Hindlimb muscle (tissue), 1 donor: ENCODE measurements around the gene IKZF2. TPM values are rescaled to one million over a fixed set of nuclear protein-coding genes. Genes with fewer than 3 reads are reported as not detected.

Experiments
- DNase-seq: peaks from one replicate; pipeline ENCODE4 v3.0.0-alpha.2; 2013
- polyA plus RNA-seq: library from polyadenylated mRNA; unstranded; fragments of 120-200 nt; gene quantifications from one replicate; pipeline ENCODE4 v1.2.1, GENCODE V29; 2013; ENCODE audit not compliant: insufficient read length

IKZF2 gene
- polyA plus RNA-seq, 1 donor = 4.2 TPM

DNA sequence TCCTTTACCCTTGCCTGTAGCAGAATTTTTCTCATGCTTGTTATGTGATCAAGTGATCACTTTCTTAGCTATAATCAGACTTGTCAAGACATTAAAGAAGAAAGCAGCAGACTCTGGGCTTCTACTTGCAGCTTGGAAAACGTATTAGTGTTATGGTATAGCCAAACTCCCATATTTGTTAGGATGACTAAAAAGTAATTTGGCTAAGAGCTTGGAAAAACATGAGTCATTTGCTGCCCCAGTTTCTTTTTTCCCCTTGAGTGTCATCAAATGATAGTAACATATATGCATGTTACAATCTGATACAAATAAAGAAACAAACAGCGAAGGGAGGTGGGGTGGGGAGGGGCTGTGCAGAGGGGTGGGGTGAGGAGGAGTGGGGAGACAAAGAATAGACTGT is 155.5 kb downstream of the IKZF2 start:
- no peak for DNase-seq

DNA sequence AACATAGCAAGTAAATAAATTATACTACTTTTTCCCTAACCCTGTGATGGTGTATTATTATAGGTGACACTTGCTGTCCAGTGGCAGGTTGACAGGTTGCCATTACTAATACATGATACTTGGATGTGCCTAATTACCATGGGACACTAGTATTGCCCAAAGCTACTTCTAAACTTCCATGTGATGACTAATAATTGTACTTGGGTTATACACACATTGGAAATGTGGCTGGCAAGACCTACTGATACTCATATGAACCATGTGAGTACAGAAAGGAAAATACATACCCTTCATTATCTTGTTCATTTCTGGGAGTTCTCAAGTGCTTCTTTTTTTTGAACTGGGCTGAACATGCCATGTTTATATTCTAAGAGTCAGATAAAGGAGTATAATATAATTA is 156.4 kb downstream of the IKZF2 start:
- no peak for DNase-seq

DNA sequence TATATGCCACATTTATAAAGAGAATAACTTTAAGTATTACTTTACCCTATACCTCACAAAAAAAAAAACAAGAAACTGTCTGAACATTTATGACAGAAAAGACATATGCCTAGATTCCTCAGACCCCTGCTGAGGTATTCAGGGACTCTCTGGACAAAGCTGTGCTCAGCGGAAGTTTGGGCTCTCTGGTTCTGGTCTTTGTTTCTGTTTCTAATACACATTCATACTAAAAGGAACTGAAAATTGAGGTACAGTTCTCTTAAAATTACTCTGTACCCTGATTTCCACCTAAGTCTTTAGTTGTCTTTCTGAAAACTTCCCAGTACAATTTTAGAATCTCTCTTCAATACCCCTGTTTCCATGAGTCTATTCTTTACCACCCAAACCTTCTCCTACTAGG is 160.3 kb downstream of the IKZF2 start:
- DNase-seq = no peak

DNA sequence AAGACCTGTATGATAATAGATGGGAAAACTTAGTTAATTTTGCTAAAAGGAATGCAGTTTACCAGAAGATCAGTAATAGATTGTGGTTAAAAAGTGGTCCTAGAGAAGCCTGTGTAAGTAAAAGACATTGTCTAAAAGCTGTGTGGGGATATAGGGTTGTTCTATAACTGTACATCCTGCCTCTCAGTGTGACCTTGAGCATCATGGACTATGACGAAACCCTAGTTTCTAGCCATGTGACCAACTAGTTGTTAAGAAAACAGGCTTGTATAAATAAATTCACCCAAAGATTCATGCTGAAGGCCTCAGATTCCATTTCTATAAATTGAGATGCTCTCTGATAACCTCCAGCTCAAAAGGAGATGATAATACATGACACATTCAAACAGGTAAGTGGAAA is 160.7 kb downstream of the IKZF2 start:
- DNase-seq = no peak

DNA sequence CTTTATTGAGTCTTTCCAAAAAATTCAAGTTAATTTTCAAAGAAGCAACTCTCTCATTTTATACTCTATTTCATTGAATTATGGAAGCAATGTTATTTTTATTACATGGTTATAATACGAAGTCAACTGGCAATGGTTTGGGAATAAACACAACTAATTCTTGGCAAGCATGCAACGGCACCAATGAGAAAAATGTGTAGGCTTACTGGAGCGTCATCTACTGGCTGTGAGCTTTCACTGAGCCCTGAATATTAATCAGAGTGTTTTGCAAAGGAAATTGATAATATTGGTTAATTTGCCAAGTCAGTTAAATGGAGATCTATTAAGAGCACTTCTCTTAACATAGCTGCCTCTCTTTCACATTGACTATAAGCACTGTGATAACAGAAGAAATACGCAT is 163.9 kb downstream of the IKZF2 start:
- DNase-seq = no peak

DNA sequence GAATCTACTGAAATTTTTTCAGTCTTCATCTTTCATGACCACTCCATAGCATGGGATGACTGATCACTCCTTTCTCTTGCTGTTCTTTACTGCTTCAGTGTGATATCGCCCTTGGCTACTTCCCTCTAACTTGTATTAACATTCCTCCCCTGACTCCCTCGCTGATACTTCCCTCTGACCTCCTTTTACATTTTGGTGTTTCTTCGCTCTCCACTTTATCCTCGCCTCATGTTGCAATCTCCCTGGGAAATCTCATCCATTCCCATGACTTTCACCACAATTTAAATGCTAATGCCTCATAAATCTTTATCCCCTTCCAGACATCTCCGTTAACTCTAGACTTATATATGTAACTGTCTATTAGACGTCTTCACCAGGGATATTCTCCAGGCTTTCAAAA is 167.3 kb downstream of the IKZF2 start:
- no peak for DNase-seq

DNA sequence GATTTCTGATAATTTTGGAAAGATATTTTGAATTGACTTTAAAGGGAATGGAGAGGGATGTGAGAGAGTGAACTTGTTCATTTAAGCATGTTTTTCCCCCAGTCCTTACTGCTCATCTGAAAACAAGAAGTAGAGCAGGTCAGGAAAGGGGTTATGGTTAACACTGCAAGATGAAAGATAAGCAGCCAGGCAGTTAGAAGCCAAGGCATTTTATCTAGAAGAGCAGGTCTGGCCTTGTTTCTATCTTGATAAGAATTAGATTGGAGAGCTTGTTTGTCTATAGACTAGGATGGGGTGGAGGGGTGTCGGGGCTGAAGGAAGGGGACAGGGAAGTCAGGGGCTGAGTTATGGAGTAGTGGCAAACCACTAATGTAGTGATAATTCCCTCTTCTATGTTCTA is 171.6 kb downstream of the IKZF2 start:
- DNase-seq = no peak

DNA sequence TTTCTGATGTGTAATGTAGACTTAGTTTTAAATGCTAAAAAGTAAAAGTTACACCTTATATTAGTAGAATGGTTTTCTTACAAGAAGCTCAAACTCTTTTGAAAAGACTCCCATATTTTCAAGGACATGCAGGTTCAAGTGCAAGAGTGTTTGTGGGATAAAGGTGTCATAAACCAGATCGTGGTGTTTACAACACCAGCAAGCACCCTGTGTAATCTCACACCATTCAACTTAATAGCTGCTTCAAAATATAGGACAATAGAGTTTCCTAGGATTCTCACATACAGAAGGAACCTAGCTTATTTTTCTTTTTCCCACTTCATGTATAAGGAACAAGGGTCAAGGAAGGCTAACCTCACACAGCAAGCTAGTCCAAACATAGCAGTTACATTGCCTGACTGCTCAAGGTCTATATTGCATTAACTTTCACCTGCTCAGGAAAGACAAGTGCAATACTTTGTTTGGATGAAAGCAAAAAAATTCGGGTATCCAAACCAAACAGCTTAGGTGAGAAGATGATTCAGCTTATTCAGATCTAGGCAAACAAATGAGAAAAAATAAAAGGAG is 172.3 kb downstream of the IKZF2 start:
- no peak for DNase-seq

DNA sequence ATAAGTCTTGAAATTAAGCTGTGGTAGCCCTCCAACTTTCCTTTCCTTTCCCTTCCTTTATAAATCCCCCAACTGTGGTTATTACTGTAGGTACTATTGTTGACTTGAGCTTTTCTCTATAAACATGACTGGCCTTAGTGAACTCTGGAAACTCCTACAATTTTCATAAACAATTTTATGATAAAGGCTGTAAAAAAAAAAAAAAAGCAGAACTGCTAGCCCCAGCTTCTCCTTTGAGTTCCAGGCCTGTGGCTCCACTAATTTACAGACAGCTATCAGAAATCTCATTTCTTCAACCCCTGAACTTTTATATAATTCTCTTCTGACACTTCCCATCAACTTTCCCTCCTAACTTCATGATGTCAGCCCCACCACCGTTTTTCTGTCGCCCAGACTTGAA is 174.3 kb downstream of the IKZF2 start:
- DNase-seq = no peak

DNA sequence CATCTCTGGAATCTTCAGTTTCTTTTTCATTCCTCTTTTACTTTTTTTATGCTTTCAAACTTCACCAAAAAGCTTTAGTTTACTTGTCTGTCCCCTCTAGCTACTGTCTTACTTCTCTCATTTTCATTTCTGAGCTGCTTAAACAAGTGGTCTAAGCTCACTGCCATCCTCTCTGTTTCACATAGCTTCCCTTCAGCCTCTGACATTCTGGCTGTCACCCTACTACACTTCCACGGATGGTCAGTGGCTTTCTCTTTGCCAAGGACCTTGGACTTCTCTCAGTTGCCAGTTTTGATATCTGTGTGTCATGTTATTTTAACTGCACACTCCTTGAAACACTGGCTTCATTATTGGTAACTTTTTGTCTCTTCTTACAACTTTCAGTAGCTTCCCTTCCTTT is 176.1 kb downstream of the IKZF2 start:
- no peak for DNase-seq

DNA sequence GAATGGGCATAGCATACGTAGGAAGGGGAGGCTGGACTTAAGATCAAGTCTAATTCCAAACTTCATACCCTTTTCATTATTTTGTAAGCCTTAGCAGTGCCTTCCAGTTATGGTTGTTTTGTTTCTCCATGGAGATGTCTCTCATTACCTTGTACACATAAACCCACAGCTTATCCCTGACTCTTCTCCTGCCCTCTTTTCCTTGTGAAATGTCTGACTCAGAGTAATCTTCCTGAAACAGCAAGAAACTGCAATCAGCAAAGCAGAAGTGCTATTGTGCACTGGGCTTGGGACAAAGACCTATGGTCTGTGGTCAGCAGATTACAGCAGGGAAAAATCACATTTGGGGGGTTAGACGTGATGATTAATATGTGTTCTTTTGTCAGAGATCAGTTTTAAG is 176.7 kb downstream of the IKZF2 start:
- DNase-seq = no peak

DNA sequence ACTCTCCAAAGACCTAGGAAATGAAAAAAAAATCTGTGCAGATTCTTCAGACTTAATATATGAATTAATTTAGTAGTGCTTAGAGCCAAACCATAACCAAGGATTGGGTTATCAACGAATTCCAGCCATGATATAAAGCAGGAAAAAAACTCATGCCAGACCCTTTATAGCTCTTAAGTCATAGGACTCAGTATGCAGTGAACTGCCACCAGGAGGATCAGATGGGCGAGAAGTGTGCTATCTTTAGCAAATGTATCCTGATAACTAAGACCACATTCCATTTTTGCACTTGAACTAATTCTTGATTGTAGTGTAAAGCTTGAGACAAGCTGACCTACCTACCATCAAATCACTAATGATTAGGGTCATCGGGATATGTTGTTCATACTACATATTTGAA is 178.1 kb downstream of the IKZF2 start:
- no peak for DNase-seq

DNA sequence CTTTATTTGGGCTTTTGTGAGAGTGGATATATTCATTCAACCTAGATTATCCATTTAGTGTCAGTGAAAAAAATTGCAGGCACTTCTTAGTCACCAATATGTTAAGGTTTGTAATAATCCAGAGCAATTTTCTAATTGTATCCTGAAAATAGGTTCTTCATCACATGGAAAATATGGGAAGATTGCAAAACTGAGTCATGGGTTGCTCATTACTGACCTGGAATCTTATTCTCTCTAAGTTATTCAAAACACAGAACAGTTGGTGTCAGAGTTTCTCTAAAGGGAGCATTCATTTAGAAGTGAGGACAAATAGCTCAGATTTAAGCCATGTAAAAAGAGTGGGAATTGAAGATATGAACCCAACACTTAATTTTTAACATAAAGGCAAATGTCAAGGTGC is 181.3 kb downstream of the IKZF2 start:
- DNase-seq = no peak

DNA sequence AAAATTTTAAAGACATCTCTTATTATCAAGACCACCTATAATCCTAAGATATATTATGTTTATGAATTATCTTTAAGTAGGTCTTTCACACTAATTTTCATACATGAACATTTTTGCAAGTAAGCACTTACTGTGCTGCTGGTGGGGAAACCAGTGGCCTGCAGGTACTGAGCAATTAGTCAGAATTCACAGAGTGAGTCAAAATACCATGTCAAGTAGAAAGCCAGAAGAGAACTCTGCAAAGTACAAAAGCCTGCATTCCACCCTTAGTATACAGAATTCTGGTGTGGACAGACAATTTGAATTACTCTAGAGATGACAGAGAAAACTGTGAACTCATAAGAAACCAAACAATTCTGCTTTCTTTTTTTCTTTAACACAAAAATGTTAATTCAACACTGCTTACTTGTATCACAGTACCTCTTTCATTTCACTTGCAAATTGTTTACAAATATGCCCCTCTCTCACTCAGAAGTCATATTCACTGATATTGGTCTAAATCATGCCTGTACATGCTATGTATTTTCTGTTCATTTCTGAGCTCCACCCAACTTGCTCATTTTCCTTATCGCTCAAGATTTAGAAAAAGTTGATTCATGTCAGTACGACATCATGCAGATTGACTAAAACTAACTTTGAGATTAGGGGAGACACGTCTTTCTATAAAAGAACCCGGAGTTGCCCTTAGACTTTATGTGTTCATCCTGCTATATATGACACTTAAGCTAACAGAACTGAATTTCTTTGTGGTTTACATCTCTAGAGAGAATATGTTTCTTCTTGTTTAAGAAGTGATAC is 182.9 kb downstream of the IKZF2 start:
- DNase-seq = no peak

DNA sequence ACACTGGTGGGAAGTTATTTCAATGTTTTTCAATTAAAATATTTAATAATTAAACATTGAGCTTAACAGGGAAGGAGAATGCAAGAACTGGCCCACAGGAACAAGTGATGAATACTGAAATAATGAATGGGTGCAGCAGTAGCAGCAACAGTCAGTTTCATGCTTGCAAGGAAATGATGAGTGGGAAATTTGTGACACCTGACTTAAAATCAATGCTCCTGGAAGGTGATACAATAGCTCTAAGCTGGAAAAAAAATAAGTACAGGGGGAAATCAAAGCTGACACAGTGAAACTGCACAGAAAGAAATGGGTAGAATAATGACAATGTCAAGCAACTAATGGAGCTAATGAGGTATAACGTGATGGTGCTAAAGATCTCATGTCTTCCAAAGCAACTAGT is 184.5 kb downstream of the IKZF2 start:
- no peak for DNase-seq

DNA sequence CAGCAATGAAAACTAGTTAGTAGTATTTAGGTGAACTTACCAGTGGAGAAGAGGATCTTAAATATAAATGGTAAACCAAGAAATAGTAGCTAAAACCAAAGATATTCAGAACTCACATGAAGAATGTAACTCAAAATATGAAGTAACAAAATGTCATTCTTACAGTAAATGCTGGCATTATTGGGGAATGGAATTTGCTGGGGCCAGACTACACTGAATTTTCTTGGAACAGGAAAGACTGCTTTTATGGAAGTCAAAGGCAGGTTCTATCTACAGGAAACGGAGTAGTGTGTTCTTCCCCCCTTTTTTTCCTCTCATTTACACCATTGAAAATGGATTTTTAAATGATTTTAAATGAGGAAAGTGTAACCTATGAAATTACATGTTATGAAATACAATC is 188.7 kb downstream of the IKZF2 start:
- DNase-seq = no peak

DNA sequence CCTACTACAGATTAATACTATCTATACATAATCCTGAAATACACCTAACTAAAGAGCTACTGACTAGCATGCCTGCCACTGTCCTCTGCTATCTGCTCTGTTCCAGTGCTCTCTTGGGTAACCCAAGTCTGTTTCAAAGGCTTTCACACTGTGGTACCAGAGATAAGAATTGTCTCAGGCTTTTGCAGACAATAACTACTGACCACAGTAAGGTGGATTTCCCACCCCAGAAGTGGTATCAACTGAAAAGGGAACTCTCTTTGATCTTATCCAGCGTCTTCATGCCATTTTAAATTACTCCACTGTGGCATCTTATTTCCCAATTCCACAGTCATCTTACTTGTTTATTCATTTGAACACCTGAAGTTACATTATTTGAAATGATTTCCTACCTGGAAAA is 190.2 kb downstream of the IKZF2 start:
- no peak for DNase-seq

DNA sequence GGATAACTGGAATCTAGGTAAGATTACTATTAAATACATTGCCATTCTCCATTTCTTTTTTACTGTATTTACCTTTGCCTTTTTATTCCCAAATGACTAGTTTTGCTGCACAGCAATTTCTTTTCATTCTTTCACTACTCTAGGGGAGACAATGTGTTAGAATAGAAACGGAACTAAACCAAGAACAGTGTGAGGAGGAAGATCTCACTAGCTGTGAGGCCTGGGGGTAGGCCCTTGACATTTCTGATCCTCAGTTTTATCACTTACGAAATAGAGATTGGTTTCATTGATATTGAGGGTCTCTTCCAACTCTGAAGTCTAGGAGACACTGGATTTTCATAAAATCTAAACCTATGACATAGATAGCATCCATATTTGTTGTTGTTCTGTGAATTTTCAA is 191.1 kb downstream of the IKZF2 start:
- DNase-seq = no peak

DNA sequence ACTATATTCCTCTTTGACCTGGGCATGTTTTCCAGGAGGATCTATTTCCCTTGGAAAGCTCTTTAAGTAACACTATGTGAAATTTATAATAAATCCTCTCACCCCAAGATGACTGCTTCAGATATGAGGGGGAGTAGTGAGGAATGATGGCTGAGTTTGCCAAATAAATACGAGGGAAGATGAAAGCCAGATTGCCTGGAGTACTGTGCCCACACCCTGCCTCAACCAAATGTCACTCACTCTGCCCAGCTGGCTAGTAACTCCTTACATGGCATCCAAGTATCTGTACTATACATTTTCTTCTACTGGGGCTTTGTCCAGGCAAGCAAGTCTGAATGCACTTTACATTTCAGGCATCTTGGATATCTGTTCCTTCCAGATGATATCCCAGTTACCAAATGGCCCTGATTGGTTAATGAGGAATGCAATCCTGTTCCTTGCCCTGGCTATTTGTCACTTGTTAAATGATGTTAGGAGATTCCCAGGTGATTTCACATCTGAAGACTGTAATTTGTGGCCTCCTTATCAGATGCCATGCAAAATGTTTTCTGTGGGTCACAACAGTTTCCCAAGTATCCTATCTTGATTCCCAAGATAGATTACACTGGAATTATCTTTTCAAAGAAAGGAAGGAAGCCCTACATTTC is 191.8 kb downstream of the IKZF2 start:
- DNase-seq = no peak

DNA sequence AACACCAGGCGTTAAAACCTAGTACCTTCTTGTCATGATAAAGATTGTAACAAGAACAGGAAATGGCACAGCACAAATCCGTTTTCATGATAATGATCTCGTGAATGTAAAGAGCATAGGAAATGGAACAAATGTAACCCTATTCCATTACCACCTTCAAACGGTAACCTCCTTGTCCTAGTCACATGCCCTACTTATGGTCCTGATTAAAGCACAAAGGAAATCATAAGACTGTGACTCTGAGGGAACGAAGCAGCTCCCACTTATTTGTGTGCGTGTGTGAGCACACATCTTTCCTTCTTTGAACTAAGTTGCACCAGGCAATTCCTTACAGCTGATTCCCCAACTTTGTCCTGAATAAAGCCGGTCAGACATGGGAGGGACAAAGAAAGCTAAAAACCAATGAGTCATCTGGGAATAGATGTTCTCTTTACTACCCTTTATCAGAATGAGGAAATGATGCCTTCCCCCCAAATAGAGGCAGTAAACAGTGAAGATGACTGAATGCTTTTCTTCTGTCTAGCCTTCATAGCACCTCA is 192.6 kb downstream of the IKZF2 start:
- DNase-seq = no peak

DNA sequence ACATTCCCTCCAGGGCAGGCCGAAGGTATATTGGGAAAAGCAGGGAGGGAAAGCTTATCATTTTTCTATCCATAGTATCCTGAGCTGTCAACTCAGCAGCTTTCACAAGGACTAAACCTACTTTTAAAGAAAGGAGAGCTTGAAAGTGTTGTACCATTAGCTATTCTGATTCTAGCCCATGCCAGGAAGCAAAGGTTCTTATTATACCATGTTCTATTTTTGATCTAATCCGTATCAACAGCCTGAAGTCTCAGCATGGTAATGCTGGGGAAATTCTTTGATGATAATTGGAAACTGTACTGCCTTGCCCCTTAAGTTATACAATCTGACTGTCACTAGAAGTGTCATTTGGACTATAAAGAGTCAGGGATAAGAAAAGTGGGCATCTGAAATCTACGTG is 193.3 kb downstream of the IKZF2 start:
- DNase-seq = no peak

DNA sequence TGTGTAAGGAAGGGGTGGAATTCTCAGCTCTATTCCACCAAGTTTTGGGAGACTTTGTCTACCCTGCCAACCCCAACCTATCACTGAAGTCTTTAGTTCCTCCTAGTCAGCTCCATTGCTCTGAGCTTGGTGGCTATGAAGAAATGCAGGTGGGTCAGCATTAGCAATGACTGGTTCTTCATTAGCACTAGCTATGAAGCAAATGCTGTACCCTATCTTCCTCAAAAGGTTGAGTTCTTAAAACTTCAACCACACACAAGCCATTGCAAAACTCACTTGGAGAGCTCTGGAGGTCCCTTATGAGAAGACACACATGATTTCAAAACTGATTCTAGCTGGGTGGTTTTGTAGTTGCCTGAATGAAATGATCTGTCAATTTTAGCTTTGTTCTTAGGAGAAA is 193.8 kb downstream of the IKZF2 start:
- DNase-seq = no peak

DNA sequence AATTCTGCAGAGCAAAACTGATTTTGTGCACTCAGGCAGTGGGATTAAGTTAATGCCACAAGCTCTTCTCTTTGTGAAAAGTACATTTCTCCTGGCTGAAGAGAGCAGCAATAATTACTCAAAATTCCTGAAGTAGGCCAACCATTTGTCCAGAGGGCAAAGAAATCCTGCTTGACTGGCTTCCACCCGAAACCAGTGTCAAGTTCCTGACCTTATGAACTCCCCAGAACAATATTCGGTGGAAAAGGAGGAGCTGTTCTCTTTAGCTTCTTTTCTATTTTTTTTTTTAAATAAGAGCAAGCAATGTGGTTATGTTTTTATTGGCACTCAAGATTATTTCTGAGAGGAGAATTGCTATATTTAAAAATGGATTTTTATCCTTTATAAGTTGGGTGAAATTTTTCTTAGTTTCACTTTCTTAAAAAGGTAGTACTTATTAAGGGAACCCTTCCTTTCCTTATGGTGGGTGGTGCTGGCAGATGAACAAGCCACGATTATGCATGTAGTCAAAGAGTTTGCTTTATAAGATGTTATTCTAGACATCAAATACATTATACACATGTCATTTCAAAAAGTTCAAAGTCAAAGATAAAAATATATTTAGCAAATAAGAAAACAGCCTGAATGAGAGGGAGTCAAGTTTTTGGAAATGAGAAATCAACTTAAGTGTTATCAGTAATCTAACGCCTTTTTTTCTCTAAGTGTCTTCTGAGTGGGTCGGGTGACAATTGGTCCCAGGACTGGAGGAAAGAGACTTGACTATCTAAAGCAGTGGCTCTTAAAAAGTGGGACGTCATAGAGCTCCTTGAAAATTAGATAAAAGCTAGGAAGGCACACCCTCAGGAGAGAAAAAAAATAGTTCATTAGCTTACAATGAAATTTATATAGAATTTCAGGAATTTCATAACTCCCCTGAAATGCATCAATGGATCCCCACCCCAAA is 194.5 kb downstream of the IKZF2 start:
- DNase-seq = no peak
